Measurements from ENCODE around the gene AFF4. TPM values are rescaled to one million over a fixed set of nuclear protein-coding genes. Genes with fewer than 3 reads are reported as not detected.

Gene AFF4
- total and polyA plus RNA-seq, 2 experiments from 2014 or later, result 44.0 to 92.9 TPM

DNA sequence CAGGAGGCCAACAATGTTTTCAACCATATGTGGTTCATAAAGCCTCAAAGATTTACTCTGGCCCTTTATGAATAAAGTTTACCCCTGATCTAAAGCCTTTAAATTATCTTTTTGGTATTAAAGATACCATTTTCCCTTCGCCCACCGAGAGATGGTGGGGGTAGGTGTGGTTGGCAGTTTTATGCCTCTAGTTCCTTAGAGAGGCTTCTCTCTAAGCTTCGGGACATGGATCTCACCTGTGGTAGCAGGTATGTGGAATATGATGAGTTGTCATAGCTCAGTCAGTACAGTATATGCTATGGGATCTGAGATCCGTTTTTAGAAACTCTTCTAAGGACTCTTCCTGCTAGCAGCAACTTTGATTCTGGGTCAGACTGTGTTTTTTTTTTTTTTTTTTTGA is 94.7 kb downstream of the AFF4 start:
- no peaks in the 10 kb centered on the region for H3K27me3 ChIP-seq
- no peak for DNase-seq (ENCODE audit: low spot score)
- H3K9me3 ChIP-seq (ENCODE audit: low read depth), result no peaks in the 10 kb centered on the region
- no peak overlapping the region for H3K4me3 ChIP-seq
- no peak overlapping the region for H3K4me2 ChIP-seq
- no peak overlapping the region for H3K27ac ChIP-seq
- TF ChIP-seq EZH2phosphoT487 (IDR thresholded peaks at IDR 0.05; ENCODE audit: low read depth, severe bottlenecking, unreplicated experiment) (no peak), EZH2 (IDR thresholded peaks at IDR 0.05; ENCODE audit: borderline replicate concordance) (no peak)
- TF ChIP-seq, protein P1, sequence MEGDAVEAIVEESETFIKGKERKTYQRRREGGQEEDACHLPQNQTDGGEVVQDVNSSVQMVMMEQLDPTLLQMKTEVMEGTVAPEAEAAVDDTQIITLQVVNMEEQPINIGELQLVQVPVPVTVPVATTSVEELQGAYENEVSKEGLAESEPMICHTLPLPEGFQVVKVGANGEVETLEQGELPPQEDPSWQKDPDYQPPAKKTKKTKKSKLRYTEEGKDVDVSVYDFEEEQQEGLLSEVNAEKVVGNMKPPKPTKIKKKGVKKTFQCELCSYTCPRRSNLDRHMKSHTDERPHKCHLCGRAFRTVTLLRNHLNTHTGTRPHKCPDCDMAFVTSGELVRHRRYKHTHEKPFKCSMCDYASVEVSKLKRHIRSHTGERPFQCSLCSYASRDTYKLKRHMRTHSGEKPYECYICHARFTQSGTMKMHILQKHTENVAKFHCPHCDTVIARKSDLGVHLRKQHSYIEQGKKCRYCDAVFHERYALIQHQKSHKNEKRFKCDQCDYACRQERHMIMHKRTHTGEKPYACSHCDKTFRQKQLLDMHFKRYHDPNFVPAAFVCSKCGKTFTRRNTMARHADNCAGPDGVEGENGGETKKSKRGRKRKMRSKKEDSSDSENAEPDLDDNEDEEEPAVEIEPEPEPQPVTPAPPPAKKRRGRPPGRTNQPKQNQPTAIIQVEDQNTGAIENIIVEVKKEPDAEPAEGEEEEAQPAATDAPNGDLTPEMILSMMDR (IDR thresholded peaks at IDR 0.05; ENCODE audit: poor library complexity), result no peak
- H3K4me1 ChIP-seq (ENCODE audit: insufficient read depth), result peaks cover 33% of the 10 kb centered on the region
- H4K20me1 ChIP-seq (ENCODE audit: insufficient read depth, poor library complexity, severe bottlenecking), result peaks cover 8% of the 10 kb centered on the region
- H2AFZ ChIP-seq, result no peak overlapping the region
- H3K9me2 ChIP-seq (replicated peaks; ENCODE audit: insufficient read depth), result no peaks in the 10 kb centered on the region
- WGBS (ENCODE audit: low lambda C conversion rate, missing lambda C conversion rate), result 94% methylated on average over 4 of the region's 4 CpGs
- H3K36me3 ChIP-seq (replicated peaks; ENCODE audit: insufficient read depth, low read depth), result no peaks in the 10 kb centered on the region
- H3K79me2 ChIP-seq, result peaks cover 21% of the 10 kb centered on the region

DNA sequence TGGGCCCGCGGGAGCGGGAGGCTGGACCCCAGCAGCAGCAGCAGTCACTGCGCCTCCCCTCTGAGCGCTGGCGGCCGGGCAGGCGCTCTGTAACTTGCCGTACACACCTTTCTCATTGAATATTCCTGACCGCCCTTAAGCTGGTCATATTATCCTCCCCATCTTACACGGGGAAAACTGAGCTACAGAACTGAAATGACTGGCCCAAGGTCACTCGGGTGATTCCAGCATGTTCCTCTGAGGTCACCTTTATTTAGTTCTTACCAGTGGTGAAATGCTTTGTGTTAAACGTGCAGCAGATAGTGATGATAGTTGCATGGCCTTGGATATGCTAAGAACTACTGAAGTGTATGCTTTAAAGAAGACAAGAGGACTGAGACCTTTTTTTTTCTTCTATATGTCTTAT is 96.4 kb downstream of the AFF4 start:
- peaks cover 8% of the 10 kb centered on the region for H4K20me1 ChIP-seq (ENCODE audit: insufficient read depth, poor library complexity, severe bottlenecking)
- TF ChIP-seq EZH2 (IDR thresholded peaks at IDR 0.05; ENCODE audit: borderline replicate concordance) (no peak), EZH2phosphoT487 (IDR thresholded peaks at IDR 0.05; ENCODE audit: low read depth, severe bottlenecking, unreplicated experiment) (no peak)
- TF ChIP-seq, protein P1 (IDR thresholded peaks at IDR 0.05; ENCODE audit: poor library complexity), result no peak
- no peaks in the 10 kb centered on the region for H3K9me2 ChIP-seq (replicated peaks; ENCODE audit: insufficient read depth)
- no peaks in the 10 kb centered on the region for H3K27me3 ChIP-seq
- no peaks in the 10 kb centered on the region for H3K9me3 ChIP-seq (ENCODE audit: low read depth)
- H3K4me3 ChIP-seq, result peak overlapping the region; percentile 68
- no peak for DNase-seq (ENCODE audit: low spot score)
- peaks cover 18% of the 10 kb centered on the region for H3K4me1 ChIP-seq (ENCODE audit: insufficient read depth)
- peak overlapping the region; percentile 93 for H3K4me2 ChIP-seq
- WGBS (ENCODE audit: low lambda C conversion rate, missing lambda C conversion rate), result 2% methylated on average over 12 of the region's 13 CpGs
- H3K36me3 ChIP-seq (replicated peaks; ENCODE audit: insufficient read depth, low read depth), result no peaks in the 10 kb centered on the region
- peaks cover 21% of the 10 kb centered on the region for H3K79me2 ChIP-seq
- H2AFZ ChIP-seq, result peak overlapping the region; percentile 31
- peak overlapping the region; percentile 92 for H3K27ac ChIP-seq

DNA sequence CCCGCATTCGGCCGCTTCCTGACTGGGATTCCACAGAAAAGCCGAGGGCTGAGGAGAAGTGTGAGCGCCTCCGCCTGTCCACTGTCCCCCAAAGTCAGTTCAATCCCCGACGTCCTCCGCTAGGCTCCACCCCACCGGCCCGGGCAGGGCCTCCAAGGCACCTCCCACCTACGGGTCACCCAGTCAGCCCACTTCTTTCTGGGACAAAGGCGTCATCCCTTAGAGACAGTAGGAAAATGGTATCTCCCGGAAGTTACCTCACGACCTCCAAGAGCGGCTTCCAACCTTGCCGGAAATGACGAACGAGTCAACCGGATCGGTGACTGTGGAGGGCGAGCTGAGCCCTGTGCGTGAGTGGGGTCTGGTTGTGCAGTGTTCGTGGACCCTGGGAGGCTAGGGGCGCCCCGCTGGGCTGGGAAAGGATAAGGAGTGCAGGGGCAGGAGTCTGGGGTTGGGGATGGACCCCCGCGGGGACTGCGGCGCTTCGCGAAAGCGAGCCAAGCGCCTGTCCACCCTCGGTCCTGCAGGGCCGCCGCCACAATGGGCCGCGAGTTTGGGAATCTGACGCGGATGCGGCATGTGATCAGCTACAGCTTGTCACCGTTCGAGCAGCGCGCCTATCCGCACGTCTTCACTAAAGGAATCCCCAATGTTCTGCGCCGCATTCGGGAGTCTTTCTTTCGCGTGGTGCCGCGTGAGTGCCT is 96.9 kb downstream of the AFF4 start, which contains the start of the genes GDF9 and UQCRQ:
TSS of gene GDF9 (minus strand) at position 128 of the 704 bp plus-strand sequence. CDS start 1,936 bp downstream, outside the sequence.
TSS of gene UQCRQ (plus strand) at position 301 of the 704 bp plus-strand sequence. CDS start at position 541, 240 bp downstream.
- peak; percentile 98 for DNase-seq (ENCODE audit: low spot score)
- Histone ChIP-seq H2AFZ (peak within 1 kb of the TSS; percentile 46), H3K27ac (peak within 1 kb of the TSS; percentile 93)

More for the DNA sequence above, 96.9 kb downstream of the AFF4 start, which contains the start of the genes GDF9 and UQCRQ:
- peaks cover 21% of the 10 kb centered on the region for H3K79me2 ChIP-seq
- H3K4me3 ChIP-seq, result peak within 1 kb of the TSS; percentile 68
- 1% methylated on average over 50 of the region's 55 CpGs for WGBS (ENCODE audit: low lambda C conversion rate, missing lambda C conversion rate)
- H3K27me3 ChIP-seq, result no peaks in the 10 kb centered on the region
- no peaks in the 10 kb centered on the region for H3K9me2 ChIP-seq (replicated peaks; ENCODE audit: insufficient read depth)
- H4K20me1 ChIP-seq (ENCODE audit: insufficient read depth, poor library complexity, severe bottlenecking), result peaks cover 8% of the 10 kb centered on the region
- TF ChIP-seq, protein P1 (IDR thresholded peaks at IDR 0.05; ENCODE audit: poor library complexity), result peak; percentile 50
- TF ChIP-seq EZH2phosphoT487 (IDR thresholded peaks at IDR 0.05; ENCODE audit: low read depth, severe bottlenecking, unreplicated experiment), result no peak
- no peaks in the 10 kb centered on the region for H3K36me3 ChIP-seq (replicated peaks; ENCODE audit: insufficient read depth, low read depth)
- H3K9me3 ChIP-seq (ENCODE audit: low read depth), result no peaks in the 10 kb centered on the region
- H3K4me2 ChIP-seq, result peak within 1 kb of the TSS; percentile 93
- peaks cover 15% of the 10 kb centered on the region for H3K4me1 ChIP-seq (ENCODE audit: insufficient read depth)
